Measurements from ENCODE around the gene KLHL3. TPM values are rescaled to one million over a fixed set of nuclear protein-coding genes. Genes with fewer than 3 reads are reported as not detected.

KLHL3 gene
- total and polyA plus RNA-seq, 9 of the 15 experiments (the other 6 are each of a cell fraction or from before 2014, with no cell fraction given): under 0.01 to 1.5 (median 0.22) TPM

- Histone ChIP-seq H3K79me2 (ENCODE audit: control insufficient read depth, insufficient read depth, low read length) (no peaks in the 10 kb centered on the region), H3K27me3 (ENCODE audit: control insufficient read depth in 2 of 2, insufficient read depth in 2 of 2, low read length in 2 of 2) (no peaks in the 10 kb centered on the region; a peak in 2 of 5 replicates), H3K36me3 (ENCODE audit: control insufficient read depth, insufficient read depth, low read length) (no peaks in the 10 kb centered on the region), H3K4me1 (replicated peaks in 1 of 2; ENCODE audit: control insufficient read depth in 2 of 2, insufficient read depth in 2 of 2, low read length in 2 of 2) (no peaks in the 10 kb centered on the region), H2AFZ (ENCODE audit: low read depth, low read length) (no peak overlapping the region), H3K4me2 (ENCODE audit: insufficient read depth, low read length) (no peak overlapping the region), H3K9ac (ENCODE audit: insufficient read depth in 1 of 2, low read depth in 2 of 2, low read length in 2 of 2) (no peak overlapping the region), H4K20me1 (replicated peaks; ENCODE audit: control insufficient read depth, insufficient read depth, low read length) (no peaks in the 10 kb centered on the region), H3K9me3 (replicated peaks; ENCODE audit: control insufficient read depth, insufficient read depth, low read depth, low read length) (no peaks in the 10 kb centered on the region), H3K9me1 (ENCODE audit: control insufficient read depth, insufficient read depth, low read length) (no peaks in the 10 kb centered on the region), H3K27ac (ENCODE audit: extremely low read depth, low read depth, low read length) (no peak overlapping the region), H3K4me3 (no peak overlapping the region)
- WGBS (ENCODE audit: insufficient coverage, low coverage, missing lambda C conversion rate): 0% methylated on average over 1 of the region's 1 CpG
- DNase-seq (ENCODE audit: extremely low read depth in 1 of 4, low spot score in 3 of 4): no peak
- BruUV-seq (replicated peaks): no TSS peak
- no peak for FAIRE-seq
- ChIA-PET POLR2A (no interaction called here), CTCF (ENCODE audit: low intra/inter-chr PET ratio) (no interaction called here)
- intact Hi-C loops (cut with micrococcal nuclease) (no loop called here), in situ Hi-C loops (cut with MboI) (no loop called here)
- no peak for ATAC-seq
- no peak for TF ChIP-seq BRCA1 (IDR thresholded peaks at IDR 0.05)
- TF ChIP-seq BRCA1 (CRISPR knock-in tag; IDR thresholded peaks at IDR 0.05): no peak
- TF ChIP-seq ZFX (CRISPR knock-in tag; IDR thresholded peaks at IDR 0.05): no peak
- no peak for TF ChIP-seq PHTF2 (CRISPR knock-in tag; IDR thresholded peaks at IDR 0.05)
- TF ChIP-seq ZNF551 (CRISPR knock-in tag; IDR thresholded peaks at IDR 0.05): no peak
- no peak for TF ChIP-seq PHF21A (IDR thresholded peaks at IDR 0.05; ENCODE audit: borderline replicate concordance, low read depth)
Observed at GRCh38 chr5:137679910-137680309, 56.0 kb downstream of the KLHL3 start.

- Histone ChIP-seq H3K9me3 (replicated peaks; ENCODE audit: control insufficient read depth, insufficient read depth, low read depth, low read length) (no peaks in the 10 kb centered on the region), H3K27me3 (ENCODE audit: control insufficient read depth in 2 of 2, insufficient read depth in 2 of 2, low read length in 2 of 2) (peaks cover 0 to 3% of the 10 kb centered on the region in 2 experiments; a peak in 3 of 5 replicates), H3K4me3 (no peak overlapping the region), H3K9ac (ENCODE audit: insufficient read depth in 1 of 2, low read depth in 2 of 2, low read length in 2 of 2) (no peak overlapping the region; a peak in 1 of 4 replicates), H2AFZ (ENCODE audit: low read depth, low read length) (no peak overlapping the region), H3K9me1 (ENCODE audit: control insufficient read depth, insufficient read depth, low read length) (no peaks in the 10 kb centered on the region), H3K4me2 (ENCODE audit: insufficient read depth, low read length) (no peak overlapping the region), H3K27ac (ENCODE audit: extremely low read depth, low read depth, low read length) (no peak overlapping the region), H4K20me1 (replicated peaks; ENCODE audit: control insufficient read depth, insufficient read depth, low read length) (no peaks in the 10 kb centered on the region), H3K36me3 (ENCODE audit: control insufficient read depth, insufficient read depth, low read length) (no peaks in the 10 kb centered on the region), H3K4me1 (replicated peaks in 1 of 2; ENCODE audit: control insufficient read depth in 2 of 2, insufficient read depth in 2 of 2, low read length in 2 of 2) (no peaks in the 10 kb centered on the region), H3K79me2 (ENCODE audit: control insufficient read depth, insufficient read depth, low read length) (no peaks in the 10 kb centered on the region)
- WGBS (ENCODE audit: insufficient coverage, low coverage, missing lambda C conversion rate): 1% methylated on average over 4 of the region's 4 CpGs
- intact Hi-C loops (cut with micrococcal nuclease): no loop called here
- CTCF ChIA-PET (ENCODE audit: low intra/inter-chr PET ratio): no interaction called here
- POLR2A ChIA-PET: no interaction called here
- DNase-seq (ENCODE audit: extremely low read depth in 1 of 4, low spot score in 3 of 4): no peak
- no peak for FAIRE-seq
- no peak for ATAC-seq
- no TSS peak for BruUV-seq (replicated peaks)
- in situ Hi-C loops (cut with MboI): no loop called here
- TF ChIP-seq ZNF134 (CRISPR knock-in tag; conservative IDR thresholded peaks at IDR 0.05): no peak
- TF ChIP-seq REST (IDR thresholded peaks at IDR 0.05; ENCODE audit: borderline replicate concordance): no peak
- TF ChIP-seq REST (CRISPR knock-in tag; IDR thresholded peaks at IDR 0.05; ENCODE audit: low read depth): no peak
- no peak for TF ChIP-seq CTBP1 (IDR thresholded peaks at IDR 0.05; ENCODE audit: borderline replicate concordance)
- no peak for TF ChIP-seq SP2 (IDR thresholded peaks at IDR 0.05; ENCODE audit: extremely low read depth, low read depth, low read length, poor library complexity, severe bottlenecking)
Observed at GRCh38 chr5:137679195-137679594, 56.7 kb downstream of the KLHL3 start.
